MM.1S (cell line): Measurements from ENCODE around the gene MIEN1.

Experiments
- DNase-seq: peaks from one replicate; pipeline ENCODE4 v3.0.0-alpha.2; 2015
- H2AFZ ChIP-seq: fragments of 300-600 bp; sonication (generic); 2 replicates; pipeline ENCODE4 v1.6.0; 2016; ENCODE audit warnings: antibody characterized with exemption, low read length
- H3F3A ChIP-seq: fragments of 300-600 bp; sonication (generic); 2 replicates; pipeline ENCODE4 v1.6.1; 2016; ENCODE audit warnings: mild to moderate bottlenecking, antibody characterized with exemption, low read length, moderate library complexity, mixed read lengths; ENCODE audit not compliant: insufficient read depth
- H3K27ac ChIP-seq: fragments of 300-600 bp; sonication (generic); 2 replicates; pipeline ENCODE4 v1.5.1; 2016; ENCODE audit warnings: mild to moderate bottlenecking, low read length
- H3K27me3 ChIP-seq: fragments of 300-600 bp; sonication (generic); replicated peaks from 2 replicates; pipeline ENCODE4 v1.6.0; 2016; ENCODE audit warnings: low read length; ENCODE audit not compliant: insufficient read depth
- H3K36me3 ChIP-seq: fragments of 300-600 bp; sonication (generic); replicated peaks from 2 replicates; pipeline ENCODE4 v1.6.1; 2016; ENCODE audit warnings: mild to moderate bottlenecking, low read length, mixed read lengths; ENCODE audit not compliant: insufficient read depth
- H3K4me1 ChIP-seq: fragments of 300-600 bp; sonication (generic); 2 replicates; pipeline ENCODE4 v1.6.1; 2016; ENCODE audit warnings: low read length, mixed read lengths
- H3K4me2 ChIP-seq: fragments of 300-600 bp; sonication (generic); 2 replicates; pipeline ENCODE4 v1.6.0; 2016; ENCODE audit warnings: low read depth, low read length
- H3K4me3 ChIP-seq: fragments of 300-600 bp; sonication (generic); 2 replicates; pipeline ENCODE4 v1.5.1; 2016; ENCODE audit warnings: low read length, mixed read lengths
- H3K79me2 ChIP-seq: fragments of 300-600 bp; sonication (generic); 2 replicates; pipeline ENCODE4 v1.6.1; 2016; ENCODE audit warnings: mixed run types, low read length, mixed read lengths
- H3K9ac ChIP-seq: fragments of 300-600 bp; sonication (generic); 2 replicates; pipeline ENCODE4 v1.6.1; 2016; ENCODE audit warnings: low read length, mixed read lengths
- H3K9me2 ChIP-seq: fragments of 300-600 bp; sonication (generic); replicated peaks from 2 replicates; pipeline ENCODE4 v1.6.1; 2016; ENCODE audit warnings: mild to moderate bottlenecking, low read length, mixed read lengths; ENCODE audit not compliant: insufficient read depth
- H3K9me3 ChIP-seq: fragments of 300-600 bp; sonication (generic); replicated peaks from 2 replicates; pipeline ENCODE4 v1.6.1; 2016; ENCODE audit warnings: mild to moderate bottlenecking, low read length, mixed read lengths; ENCODE audit not compliant: insufficient read depth
- H4K20me1 ChIP-seq: fragments of 300-600 bp; sonication (generic); 2 replicates; pipeline ENCODE4 v1.6.1; 2016; ENCODE audit warnings: mild to moderate bottlenecking, low read length, moderate library complexity, mixed read lengths; ENCODE audit not compliant: insufficient read depth
- CTCF ChIP-seq: fragments of 300-600 bp; sonication (generic); IDR thresholded peaks from 2 replicates; pipeline ENCODE4 v1.5.1; 2016; ENCODE audit warnings: antibody characterized with exemption, low read length, mixed read lengths
- EZH2 ChIP-seq: fragments of 300-600 bp; sonication (generic); optimal IDR thresholded peaks from 2 replicates; pipeline ENCODE3; 2017; ENCODE audit warnings: low read depth, mild to moderate bottlenecking, antibody characterized with exemption, low read length, mixed read lengths
- EZH2phosphoT487 ChIP-seq: fragments of 300-600 bp; sonication (generic); IDR thresholded peaks from 2 replicates; pipeline ENCODE4 v1.6.1; 2018; ENCODE audit warnings: antibody characterized with exemption, low read length

The MIEN1 gene

GRCh38 chr17:39688945-39689344 is 41.4 kb downstream of the MIEN1 start:
- peak overlapping the region; percentile 82 for H3K4me2 ChIP-seq
- peak overlapping the region; percentile 91 for H2AFZ ChIP-seq
- H3K27ac ChIP-seq, result no peak overlapping the region
- no peaks in the 10 kb centered on the region for H3K36me3 ChIP-seq
- TF ChIP-seq EZH2 (no peak), EZH2phosphoT487 (no peak), CTCF (no peak)
- H3K4me3 ChIP-seq, result peak overlapping the region; percentile 96
- no peaks in the 10 kb centered on the region for H3K9me3 ChIP-seq
- H3F3A ChIP-seq, result peaks cover 19% of the 10 kb centered on the region
- peaks cover 11% of the 10 kb centered on the region; the same call in 1 of the 2 replicates for H3K4me1 ChIP-seq
- H4K20me1 ChIP-seq, result no peaks in the 10 kb centered on the region
- H3K27me3 ChIP-seq, result no peaks in the 10 kb centered on the region
- no peak for DNase-seq
- H3K9ac ChIP-seq, result no peak overlapping the region
- H3K79me2 ChIP-seq, result no peaks in the 10 kb centered on the region
- H3K9me2 ChIP-seq, result no peaks in the 10 kb centered on the region

- peak overlapping the region; percentile 91 for H2AFZ ChIP-seq
- H3K27ac ChIP-seq, result peak overlapping the region; percentile 94; the same call in 1 of the 2 replicates
- H3K4me1 ChIP-seq, result peaks cover 11% of the 10 kb centered on the region; the same call in 1 of the 2 replicates
- no peaks in the 10 kb centered on the region for H3K36me3 ChIP-seq
- no peaks in the 10 kb centered on the region for H3K9me2 ChIP-seq
- no peak for DNase-seq
- H3F3A ChIP-seq, result peaks cover 19% of the 10 kb centered on the region
- no peak for TF ChIP-seq EZH2
- TF ChIP-seq EZH2phosphoT487, result no peak
- TF ChIP-seq CTCF, result no peak
- no peaks in the 10 kb centered on the region for H3K79me2 ChIP-seq
- H3K4me3 ChIP-seq, result peak overlapping the region; percentile 96
- H3K9me3 ChIP-seq, result no peaks in the 10 kb centered on the region
- H3K4me2 ChIP-seq, result peak overlapping the region; percentile 82
- H3K27me3 ChIP-seq, result no peaks in the 10 kb centered on the region
- no peaks in the 10 kb centered on the region for H4K20me1 ChIP-seq
- peak overlapping the region; percentile 81 for H3K9ac ChIP-seq
Measured at GRCh38 chr17:39688475-39688835, 41.9 kb downstream of the MIEN1 start.

GRCh38 chr17:39687546-39688474 is 42.5 kb downstream of the MIEN1 start, which contains the start of gene PGAP3:
TSS of gene PGAP3 (minus strand) at chr17:39688057. CDS start at chr17:39688014, 43 bp downstream.
- Histone ChIP-seq H4K20me1 (no peaks in the 10 kb centered on the region), H3K36me3 (no peaks in the 10 kb centered on the region)
- TF ChIP-seq CTCF (no peak), EZH2phosphoT487 (no peak), EZH2 (no peak)

More at GRCh38 chr17:39687546-39688474, 42.5 kb downstream of the MIEN1 start, which contains the start of gene PGAP3:
- peak within 1 kb of the TSS; percentile 91 for H2AFZ ChIP-seq
- H3K27ac ChIP-seq, result peak within 1 kb of the TSS; percentile 94
- peak within 1 kb of the TSS; percentile 81 for H3K9ac ChIP-seq
- H3K4me3 ChIP-seq, result peak within 1 kb of the TSS; percentile 96
- H3K79me2 ChIP-seq, result no peaks in the 10 kb centered on the region
- no peaks in the 10 kb centered on the region for H3K9me2 ChIP-seq
- H3F3A ChIP-seq, result peaks cover 19% of the 10 kb centered on the region
- no peaks in the 10 kb centered on the region for H3K9me3 ChIP-seq
- no peaks in the 10 kb centered on the region for H3K27me3 ChIP-seq
- DNase-seq, result peak; percentile 92
- H3K4me1 ChIP-seq, result peaks cover 11% of the 10 kb centered on the region; the same call in 1 of the 2 replicates
- peak within 1 kb of the TSS; percentile 82 for H3K4me2 ChIP-seq
